ENCODE data around the gene GAB4. TPM values are rescaled to one million over a fixed set of nuclear protein-coding genes. Genes with fewer than 3 reads are reported as not detected.

The GAB4 gene
- total and polyA plus RNA-seq, 10 of the 15 experiments (the other 5 are each of a cell fraction or from before 2014, with no cell fraction given): not detected

DNA sequence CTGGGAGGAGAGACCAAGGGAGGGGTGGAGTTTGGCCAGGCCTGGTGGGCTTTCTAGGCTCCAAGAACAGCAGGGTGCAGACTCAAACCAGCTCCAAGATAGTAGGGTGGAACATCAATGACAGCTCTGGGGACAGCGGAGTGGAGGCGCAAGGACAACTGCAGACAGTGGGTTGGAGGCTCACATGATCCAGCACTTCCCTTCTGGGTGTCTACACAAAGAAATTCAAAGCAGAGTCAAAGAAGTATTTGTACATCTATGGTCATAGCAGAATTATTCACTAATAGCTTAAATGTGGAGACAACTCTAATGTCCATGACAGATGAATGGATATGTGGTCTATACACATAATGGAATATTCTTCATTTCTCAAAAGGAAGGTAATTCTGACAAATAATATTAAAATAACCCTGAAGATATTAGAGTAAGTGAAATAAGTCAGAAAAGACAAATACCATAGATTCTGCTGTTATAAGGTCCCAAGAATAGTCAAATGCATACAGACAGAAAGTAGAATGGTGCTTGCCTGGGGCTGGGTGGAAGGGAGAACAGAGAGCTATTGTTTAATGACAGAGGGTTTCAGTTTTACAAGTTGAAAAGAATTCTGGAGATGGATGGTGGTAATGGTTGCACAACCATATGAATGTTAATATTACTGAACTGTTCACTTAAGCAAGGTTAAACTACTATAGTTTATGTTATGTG, 5.5 kb upstream of the GAB4 start (continued):
- no peak for TF ChIP-seq ZBTB4 (CRISPR knock-in tag; IDR thresholded peaks at IDR 0.05)
- no peak for TF ChIP-seq GATAD2B (conservative IDR thresholded peaks at IDR 0.05; ENCODE audit: low read depth)
- TF ChIP-seq NR2F1 (conservative IDR thresholded peaks at IDR 0.05): no peak
- no peak for TF ChIP-seq LARP7 (IDR thresholded peaks at IDR 0.05)
- no peak for TF ChIP-seq SMAD5 (IDR thresholded peaks at IDR 0.05; ENCODE audit: low read depth)
- no peak for TF ChIP-seq REST (IDR thresholded peaks at IDR 0.05; ENCODE audit: low read depth, low read length)
